Fibroblast of skin of back (primary cell): Measurements from ENCODE around the gene HAUS3.
A peak's percentile ranks its signal among the peaks of the same experiment; 100 is the strongest.
"Not testable (repeated sequence)": the region's sequence is repeated elsewhere in the genome, so short reads cannot be mapped to it uniquely, and the experiment has no call there.

Source experiments
- DNase-seq: peaks from one replicate; pipeline ENCODE4 v3.0.0-alpha.2; 2013

Gene HAUS3

GRCh38 chr4:2218436-2218835 lies 23.5 kb downstream of the HAUS3 start:
- no peak for DNase-seq

DNA sequence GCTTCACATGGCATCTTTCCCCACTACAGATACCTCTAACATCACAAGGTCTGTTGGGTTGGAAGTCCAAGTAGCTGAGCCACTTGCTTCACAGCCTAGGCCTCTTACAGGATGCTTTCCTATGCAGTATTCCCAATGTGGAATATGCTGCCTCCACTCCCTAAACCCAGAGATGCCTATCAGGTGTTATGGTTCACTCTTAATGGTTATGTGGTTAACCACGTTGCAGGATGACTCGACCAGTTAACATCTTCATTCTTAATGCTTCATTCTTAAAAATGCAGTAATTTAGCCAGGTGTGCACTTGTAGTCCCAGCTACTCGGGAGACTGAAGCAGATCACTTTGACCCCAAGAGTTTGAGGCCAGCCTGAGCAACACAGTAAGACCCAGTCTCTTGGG lies 24.2 kb downstream of the HAUS3 start:
- peak; percentile 11 for DNase-seq

DNA sequence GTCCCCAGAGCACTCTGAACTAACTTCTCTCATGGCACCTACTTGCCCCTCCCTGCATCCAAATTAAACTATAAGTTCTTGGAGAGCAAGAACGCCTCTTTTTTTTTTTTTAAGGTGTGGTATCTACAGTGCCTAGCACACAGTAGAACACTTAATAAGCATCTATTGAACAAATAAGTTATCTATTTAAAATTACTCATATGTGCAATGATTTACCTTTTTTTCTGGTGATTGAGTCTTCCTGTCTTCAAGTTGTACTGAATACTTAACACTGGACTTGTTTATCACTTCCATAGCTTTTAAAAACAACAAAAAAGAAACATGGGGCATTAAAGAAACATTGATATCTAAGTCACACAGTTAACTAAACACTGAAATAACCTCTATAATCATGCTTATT lies 29.1 kb downstream of the HAUS3 start:
- no peak for DNase-seq

DNA sequence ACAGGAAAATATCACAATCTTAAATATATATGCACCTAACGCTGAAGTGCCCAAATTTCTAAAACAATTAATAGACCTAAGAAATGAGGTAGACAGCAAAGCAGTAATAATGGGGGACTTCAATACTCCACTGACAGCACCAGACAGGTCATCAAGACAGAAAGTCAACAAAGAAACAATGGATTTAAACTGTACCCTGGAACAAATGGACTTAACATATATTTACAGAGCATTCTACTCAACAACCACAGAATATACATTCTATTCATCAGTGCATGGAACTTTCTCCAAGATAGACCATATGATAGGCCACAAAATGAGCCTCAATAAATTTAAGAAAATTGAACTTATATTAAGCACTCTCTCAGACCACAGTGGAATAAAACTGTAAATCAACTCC lies 39.1 kb downstream of the HAUS3 start:
- DNase-seq, result not testable (repeated sequence)

DNA sequence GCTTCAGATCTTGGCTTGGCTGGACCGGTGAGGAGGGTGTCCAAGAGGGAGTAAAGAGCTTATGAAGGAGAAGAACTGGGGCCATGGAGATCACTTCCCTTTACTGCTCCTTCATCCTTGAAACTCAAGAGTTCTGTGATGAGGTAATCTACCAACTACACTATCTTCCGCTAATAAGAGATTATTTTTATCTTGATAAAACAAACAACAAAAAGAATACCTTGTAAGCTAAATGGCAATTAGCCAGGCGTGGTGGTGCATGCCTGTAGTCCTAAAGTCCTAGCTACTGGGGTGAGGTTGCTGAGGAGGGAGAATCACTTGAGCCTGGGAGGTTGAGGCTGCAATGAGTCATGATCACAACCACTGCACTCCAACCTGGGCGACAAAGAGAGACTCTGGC lies 47.4 kb downstream of the HAUS3 start:
- no peak for DNase-seq

DNA sequence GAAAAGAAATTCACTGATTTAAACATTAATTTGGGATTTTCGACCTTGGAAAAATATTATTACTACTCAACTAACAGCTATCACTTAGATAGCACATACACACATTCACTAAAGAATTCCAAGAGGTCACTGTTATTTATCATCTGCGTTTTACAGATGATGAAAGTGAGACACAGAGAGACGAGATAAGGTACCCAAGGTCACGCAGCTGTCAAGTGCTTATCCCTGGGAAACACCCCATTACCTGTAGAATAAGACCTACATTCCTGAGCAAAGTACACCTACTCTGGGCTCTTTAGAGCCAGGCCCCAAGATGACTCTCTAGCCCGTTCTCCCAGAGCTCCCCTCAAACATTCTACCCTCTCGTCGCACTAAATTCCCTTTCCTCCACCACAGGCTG lies 48.6 kb downstream of the HAUS3 start:
- DNase-seq, result no peak

DNA sequence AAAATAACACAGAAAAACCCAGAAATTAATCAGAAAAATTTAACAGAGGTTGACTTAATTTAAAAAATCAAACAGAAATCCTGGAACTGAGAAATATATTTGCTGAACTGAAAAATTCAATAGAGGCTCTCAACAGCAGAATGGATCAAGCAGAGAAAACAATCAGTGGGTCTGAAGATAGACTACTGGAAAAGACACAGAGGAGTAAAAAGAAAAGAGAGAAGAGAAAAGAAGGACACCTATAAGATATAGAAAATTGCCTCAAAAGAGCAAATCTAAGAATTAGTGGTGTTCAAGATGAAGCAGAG lies 55.1 kb downstream of the HAUS3 start:
- no peak for DNase-seq

GRCh38 chr4:2186133-2186864 lies 55.6 kb downstream of the HAUS3 start:
- peak; percentile 11 for DNase-seq

DNA sequence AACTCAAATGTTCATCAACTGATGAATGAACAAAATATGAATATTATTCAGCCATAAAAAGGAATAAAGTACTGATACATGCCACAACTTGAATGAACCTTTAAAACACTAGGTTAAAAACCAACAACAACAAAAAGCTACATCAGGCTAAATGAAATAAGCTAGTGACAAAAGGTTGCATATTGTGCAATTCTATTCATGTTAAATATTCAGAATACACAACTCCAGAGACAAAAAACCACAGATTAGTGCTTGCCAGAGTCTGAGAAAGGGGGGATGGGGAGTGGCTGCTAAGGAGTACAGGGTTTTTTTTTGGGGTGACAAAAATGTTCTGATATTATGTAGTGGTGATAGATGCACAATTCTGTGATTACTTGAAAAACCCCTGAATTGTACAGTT lies 58.5 kb downstream of the HAUS3 start:
- DNase-seq, result no peak

DNA sequence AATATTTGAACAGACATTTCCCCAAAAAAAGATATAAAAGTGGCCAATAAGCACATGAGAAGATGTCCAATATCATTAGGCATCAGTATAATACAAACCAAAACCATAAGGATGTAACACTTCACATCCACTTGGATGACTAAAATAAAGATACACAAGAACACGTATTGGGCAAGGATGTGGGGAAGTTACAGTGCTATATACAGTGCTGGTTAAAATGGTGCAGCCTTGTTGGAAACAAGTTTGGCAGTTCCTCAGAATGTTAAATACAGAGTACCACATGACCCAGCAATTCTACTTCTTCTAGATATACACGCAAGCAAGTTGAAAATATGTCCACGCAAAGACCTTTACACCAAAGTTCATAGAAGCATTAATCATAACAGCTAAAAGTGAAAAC lies 58.9 kb downstream of the HAUS3 start:
- DNase-seq, result no peak

- no peak for DNase-seq
Measured at GRCh38 chr4:2180410-2180809, 61.5 kb downstream of the HAUS3 start.

GRCh38 chr4:2179717-2180116 lies 62.2 kb downstream of the HAUS3 start:
- DNase-seq, result no peak

DNA sequence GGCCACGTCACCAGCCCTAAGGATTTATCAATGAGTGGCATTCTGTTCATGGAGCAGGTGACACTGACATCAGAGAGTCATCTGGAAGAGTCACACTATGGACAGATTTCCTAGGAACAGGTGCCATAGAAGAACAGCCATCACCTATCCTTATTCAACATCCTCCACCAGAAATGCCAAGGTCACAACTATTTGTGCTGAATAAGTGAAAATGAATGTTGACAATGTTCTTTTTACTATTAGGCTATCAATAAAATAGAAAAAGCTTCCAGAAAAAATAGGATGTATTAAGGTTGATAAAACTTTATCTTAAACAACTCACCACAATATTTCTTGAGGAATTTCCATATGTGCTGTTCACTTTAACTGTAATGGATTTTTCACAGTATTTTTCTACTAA lies 62.9 kb downstream of the HAUS3 start:
- DNase-seq, result no peak
